ENCODE results near the gene N4BP3.
"Not testable (repeated sequence)": the region's sequence is repeated elsewhere in the genome, so short reads cannot be mapped to it uniquely, and the experiment has no call there.

The N4BP3 gene, protein sequence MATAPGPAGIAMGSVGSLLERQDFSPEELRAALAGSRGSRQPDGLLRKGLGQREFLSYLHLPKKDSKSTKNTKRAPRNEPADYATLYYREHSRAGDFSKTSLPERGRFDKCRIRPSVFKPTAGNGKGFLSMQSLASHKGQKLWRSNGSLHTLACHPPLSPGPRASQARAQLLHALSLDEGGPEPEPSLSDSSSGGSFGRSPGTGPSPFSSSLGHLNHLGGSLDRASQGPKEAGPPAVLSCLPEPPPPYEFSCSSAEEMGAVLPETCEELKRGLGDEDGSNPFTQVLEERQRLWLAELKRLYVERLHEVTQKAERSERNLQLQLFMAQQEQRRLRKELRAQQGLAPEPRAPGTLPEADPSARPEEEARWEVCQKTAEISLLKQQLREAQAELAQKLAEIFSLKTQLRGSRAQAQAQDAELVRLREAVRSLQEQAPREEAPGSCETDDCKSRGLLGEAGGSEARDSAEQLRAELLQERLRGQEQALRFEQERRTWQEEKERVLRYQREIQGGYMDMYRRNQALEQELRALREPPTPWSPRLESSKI

DNA sequence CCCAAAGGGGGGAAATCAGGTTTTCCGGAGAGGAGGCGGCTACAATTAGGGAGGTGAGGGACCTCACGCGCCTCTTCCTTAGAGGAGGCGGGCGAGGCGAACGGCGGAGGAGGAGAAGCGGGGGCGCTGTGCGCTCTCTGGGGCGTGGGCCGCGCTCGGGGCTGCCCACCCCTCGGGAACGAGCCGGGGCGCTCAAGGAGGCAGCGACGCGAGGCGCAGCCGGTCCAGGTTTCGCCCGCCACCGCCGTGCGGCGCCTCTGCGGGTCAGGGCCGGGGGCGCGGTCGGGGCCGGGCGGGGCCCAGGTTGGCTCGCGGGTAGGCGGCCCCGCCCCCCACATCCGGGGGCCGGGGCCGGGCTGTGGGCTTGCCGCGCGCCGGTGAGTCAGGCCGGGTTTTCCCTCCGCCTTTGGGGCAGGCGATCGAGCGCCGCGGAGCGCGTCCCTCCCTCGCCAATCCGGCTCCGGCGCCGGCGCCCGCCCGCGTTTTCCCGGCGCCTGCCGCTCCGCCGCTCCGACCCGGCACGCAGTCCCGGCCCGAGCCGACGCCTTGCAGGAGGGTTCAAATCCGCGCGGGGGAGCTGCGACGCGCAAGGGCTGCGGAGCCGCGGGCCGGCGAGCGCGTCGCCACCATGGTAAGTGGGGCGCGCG is at the start of gene N4BP3:
TSS of gene N4BP3 (plus strand) at position 392 of the 647 bp plus-strand sequence. CDS start 6,052 bp downstream, outside the sequence.
- DNase-seq (ENCODE audit: low spot score) = no peak

DNA sequence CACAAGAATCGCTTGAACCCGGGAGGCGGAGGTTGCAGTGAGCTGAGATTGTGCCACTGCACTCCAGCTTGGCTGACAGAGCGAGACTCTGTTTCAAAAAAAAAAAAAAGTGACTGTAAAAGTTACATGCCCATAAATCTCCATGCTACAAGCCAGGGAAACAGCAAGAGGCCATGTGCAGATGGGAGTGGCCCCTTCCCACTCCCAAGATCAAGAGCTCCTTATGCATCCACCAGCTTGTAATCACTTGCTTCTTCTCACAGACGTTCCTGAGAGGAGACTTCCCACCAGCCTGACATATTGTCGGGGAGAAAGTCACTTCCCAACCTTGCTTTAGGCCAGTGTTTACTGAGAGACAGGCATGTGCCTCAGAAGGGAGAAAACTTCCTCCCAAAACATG is 45.6 kb upstream of the N4BP3 start:
- no peak for DNase-seq (ENCODE audit: low spot score)

DNA sequence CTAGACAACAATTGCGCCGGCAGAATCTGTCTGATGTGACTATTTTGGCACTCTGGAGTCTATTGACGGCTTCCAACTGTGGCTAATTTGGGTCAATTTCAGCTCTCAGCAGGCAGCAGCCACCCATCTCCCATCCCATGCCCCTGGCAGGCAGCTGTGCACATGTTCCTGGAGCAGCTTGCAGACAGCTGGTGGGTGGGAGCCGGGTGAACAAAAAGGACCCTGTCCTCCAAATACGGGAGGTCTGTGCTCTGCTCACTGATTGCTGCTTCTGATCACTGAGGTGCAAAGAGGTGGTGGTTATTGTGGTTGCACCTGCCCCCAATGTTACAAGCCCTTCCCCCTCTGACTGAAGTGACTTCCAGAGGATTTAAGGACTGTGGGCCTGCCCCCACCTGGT is 45.0 kb upstream of the N4BP3 start:
- DNase-seq (ENCODE audit: low spot score) = no peak

DNA sequence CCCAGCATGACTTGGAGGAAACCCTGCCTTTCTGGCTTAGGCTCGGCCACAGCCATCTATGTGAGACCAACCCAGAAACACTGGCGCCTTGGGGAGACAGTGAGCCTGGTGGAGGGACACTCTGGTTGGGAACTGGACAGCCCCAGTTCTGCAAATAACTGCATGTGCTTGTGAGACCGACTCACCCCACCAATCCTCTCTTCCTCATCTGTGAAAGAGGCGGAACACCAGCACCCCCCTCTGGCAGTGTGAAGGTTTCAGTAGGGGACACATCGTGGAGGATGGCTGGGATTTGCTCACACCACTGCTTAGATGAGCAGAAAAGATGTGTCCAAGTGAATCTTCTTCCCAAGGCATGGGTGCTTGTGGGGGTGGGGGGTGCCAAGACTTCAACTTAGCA is 43.4 kb upstream of the N4BP3 start:
- DNase-seq (ENCODE audit: low spot score) = no peak

DNA sequence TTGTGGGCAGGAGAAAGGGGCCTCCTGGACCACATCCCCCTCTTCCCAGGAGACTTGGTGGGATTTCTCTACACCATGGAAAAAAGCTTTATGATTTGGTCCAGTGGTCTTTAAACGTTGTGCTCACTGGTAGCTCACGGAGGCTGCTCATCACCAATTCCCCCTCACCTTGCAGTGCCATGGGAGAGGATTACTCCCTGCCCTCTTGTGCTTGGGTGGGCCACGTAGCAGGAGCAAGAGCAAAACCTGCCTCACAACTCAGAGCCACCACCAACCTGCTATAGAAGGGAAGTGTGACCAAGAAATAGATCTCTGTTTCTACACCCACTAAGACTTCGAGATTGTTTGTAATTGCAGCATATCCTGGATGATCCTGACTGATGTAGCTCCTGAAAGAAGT is 42.2 kb upstream of the N4BP3 start:
- DNase-seq (ENCODE audit: low spot score) = no peak

DNA sequence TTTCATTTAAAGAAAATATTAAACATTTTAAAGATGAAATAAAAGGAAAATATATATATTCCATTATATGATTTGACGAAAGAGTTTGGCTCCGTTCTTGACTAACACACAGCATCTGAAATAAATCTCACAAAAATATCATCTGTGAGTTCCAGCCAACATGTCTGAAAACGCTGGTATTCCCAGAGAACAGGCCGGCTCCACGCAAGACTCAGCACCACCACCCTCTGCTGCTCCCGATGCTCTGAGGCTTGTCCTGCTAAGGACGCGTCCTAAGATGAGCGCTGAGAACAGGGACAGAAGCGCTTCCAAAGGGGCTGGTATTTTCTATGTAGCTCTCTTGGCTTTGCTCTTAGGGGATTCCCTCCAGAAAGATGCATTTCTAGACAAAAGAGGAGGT is 40.6 kb upstream of the N4BP3 start:
- DNase-seq (ENCODE audit: low spot score) = no peak

DNA sequence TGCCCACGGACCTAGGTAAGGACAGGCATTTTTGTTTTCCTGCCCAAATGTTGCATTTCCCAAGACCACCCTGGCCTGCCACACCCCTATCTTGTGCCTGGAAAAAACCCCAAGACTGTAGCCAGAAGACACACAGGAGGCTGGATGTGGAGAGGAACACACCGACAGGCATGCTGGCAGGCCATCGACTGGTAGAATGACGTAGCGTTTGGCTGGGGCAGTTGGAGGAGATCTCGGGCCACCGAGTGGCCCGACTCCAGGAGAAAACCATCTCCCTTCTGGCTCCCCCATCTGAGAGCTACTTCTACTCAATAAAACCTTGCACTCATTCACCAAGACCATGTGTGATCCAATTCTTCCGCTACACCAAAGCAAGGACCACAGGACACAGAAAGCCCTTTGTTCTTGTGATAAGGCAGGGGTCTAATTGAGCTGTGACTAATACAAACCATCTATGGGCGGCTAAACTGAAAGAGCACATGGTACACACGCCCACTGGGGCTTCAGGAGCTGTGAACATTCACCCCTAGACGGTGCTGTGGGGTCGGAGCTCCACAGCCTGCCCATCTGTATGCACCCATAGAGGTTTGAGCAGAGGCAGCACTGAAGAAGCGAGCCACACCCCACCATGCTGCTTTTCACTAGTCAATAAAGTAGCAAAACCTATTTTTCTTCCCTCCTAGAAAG is 38.9 kb upstream of the N4BP3 start:
- DNase-seq (ENCODE audit: low spot score) = no peak

DNA sequence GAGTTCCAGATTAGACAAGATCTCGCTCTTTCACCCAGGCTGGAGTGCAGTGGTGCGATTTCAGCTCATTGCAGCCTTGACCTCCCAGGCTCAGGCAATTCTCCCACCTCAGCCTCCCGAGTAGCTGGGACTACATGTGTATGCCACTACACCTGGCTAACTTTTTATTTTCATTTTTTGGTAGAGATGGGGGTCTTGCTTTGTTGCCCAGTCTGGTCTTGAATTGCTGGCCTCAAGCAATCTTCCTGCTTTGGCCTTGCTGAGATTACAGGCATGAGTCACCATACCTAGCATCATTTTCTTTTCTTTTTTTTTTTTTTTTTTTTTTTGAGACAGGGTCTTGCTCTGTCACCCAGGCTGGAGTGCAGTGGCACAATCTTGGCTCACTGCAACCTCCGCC is 36.4 kb upstream of the N4BP3 start:
- DNase-seq (ENCODE audit: low spot score) = not testable (repeated sequence)

DNA sequence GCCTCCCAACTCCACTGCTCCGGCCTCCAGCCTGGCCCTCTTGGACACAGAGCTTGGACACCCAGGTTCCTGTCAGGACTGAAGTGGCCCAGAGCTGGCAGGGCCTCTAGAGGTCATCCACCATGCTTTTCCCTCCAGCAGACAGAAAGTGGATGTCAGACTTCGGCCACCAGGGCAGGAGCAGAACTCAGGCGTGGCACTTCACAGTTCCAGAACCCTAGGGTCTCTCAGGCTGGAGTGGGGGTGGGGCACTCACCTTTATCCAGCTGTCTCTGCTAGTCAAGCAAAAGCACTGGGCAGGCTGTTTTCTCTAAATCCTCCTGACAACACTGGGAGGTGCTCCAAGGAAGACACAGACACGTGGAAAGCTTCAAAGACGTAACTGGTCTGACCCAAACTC is 35.6 kb upstream of the N4BP3 start:
- DNase-seq (ENCODE audit: low spot score) = no peak

DNA sequence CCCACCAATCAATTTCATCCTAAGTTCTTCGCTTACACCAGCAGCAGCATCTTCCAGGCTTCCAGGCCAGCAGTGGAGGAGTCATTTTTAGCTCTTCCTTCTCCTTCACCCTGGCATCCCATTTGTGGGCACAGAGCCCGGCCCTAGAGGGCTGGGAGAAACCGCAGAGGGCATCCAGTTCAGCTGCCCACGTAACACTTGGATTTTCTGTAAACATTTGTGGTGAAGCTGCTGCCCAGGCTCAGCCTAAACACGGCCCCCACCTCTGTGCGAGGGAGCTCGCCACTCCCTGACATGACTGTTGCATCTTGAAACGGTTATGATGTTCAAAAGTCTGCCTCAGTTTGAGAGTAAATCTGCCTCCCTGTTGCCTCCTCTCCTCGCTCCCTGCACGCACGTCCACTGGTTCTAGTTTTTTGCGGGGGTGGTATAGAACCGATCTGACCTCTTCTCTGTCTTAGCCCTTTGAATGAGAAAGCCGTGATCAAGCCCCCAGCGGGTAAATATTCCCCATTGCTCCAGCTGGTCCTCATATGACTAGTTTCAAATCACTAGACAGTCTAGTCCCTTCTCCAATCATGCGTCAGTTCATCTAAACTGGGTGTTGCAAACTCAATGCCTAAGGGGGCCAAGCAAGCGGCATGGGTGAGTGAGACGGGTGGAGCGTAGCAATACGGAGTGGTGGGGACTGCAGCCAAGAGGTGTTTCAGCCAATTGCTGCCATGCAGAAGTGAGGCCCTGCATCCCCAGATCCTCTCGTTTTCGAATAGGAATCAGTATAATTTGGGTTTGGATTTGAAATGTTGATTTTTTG is 34.9 kb upstream of the N4BP3 start:
- no peak for DNase-seq (ENCODE audit: low spot score)

DNA sequence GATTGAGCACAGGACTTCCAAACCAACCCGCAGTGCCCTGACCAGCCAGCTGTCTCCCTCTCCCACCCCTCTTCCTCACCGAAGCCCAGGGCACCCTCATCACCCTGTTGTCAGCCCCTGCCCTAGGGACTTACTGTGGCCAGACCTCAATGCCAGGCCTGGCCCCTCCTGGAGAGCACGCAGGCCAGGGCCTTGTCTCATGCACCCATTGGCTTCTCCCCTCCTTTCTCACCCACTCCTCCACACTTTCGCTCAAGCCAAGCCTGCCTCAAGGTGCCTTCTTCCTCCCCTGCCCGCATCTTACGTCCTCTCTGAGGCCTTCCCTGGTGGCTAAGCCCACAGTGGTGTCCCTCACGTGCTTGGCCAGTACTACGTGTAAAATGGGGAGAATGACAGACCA is 33.3 kb upstream of the N4BP3 start:
- DNase-seq (ENCODE audit: low spot score) = no peak

DNA sequence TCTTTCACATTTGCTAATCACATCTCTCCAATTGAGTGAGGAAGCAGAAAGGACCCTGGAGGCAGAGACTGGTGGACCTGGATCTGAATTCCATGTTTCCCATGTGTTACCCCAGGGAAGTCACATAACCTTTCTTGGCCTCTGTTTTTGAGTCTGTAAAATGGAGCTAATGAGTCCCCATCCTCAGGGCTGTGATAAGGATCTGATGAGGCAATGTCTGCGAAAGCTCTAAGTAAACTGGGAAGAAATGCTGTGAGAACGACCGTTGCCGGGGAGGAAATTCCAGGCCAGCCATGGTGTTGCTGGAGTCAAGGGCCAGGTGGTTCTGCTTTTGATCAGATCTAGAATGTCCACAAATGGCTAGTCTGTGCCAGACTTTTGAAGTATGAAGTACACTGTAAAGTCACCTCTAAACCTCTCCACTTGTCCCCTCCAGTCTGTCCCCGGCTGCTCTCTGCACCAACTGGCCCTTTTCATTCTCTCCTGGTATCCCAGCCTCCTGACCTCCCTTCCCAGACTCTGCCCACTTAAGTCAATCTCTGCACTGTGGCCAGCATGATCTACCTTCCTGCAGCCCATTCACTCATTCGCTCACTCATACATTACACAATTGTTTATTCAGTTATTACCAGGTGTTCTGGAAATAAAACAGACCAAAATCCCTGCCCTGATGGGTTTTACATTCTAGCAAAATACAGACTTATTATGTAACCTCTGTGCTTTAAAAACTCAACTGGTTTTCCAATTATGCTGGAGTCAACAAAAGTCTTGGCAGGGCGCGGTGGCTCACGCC is 32.5 kb upstream of the N4BP3 start:
- no peak for DNase-seq (ENCODE audit: low spot score)

DNA sequence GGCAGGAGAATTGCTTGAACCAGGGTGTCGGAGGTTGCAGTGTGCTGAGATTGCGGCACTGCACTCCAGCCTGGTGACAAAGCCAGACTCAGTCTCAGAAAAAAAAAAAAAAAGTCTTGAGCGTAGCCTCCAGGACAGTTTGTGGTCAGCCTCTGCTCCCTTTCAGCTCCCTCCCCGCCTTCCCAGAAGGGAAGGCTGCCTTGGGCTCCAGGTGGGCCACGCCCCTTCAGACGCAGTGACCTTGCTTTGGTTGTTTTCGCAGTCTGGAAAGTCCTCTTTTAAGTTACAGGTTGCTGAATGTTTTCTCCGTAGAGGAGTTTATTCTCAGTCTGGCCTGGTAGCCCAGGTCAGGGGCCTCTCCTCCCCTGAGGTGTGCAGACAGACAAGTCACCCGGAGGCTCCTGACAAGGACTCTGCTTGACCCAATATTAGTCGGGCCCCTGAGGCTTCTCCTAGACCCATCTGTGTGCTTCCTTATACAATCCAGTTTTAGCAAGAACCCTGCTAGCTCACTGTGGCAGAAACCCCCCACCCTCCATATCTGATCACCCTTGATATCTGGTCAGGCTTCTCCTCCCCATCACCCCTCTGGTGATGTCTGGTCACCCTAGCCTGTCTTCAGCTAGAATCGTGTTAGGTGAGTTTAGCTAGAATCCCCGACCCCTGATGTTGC is 31.6 kb upstream of the N4BP3 start:
- no peak for DNase-seq (ENCODE audit: low spot score)

DNA sequence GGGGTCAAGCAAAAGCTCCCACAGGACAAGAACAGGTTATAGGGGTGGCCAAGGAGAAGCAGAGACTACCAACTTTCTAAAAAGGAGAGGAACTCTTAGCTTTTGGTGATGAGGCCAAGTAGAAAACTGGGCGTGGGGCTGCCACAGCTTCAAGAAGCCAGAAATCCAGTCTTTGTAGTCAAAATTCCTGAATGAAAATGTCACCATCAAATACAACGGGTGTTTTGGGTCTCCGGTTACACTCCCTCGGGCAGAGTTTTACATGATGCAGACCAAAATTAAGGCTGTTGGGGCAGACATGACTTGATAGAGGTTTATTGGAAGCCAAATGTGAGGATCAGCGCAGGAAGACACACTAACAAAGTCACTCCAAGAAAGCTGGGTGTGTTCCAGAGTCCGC is 29.4 kb upstream of the N4BP3 start:
- DNase-seq (ENCODE audit: low spot score) = no peak

DNA sequence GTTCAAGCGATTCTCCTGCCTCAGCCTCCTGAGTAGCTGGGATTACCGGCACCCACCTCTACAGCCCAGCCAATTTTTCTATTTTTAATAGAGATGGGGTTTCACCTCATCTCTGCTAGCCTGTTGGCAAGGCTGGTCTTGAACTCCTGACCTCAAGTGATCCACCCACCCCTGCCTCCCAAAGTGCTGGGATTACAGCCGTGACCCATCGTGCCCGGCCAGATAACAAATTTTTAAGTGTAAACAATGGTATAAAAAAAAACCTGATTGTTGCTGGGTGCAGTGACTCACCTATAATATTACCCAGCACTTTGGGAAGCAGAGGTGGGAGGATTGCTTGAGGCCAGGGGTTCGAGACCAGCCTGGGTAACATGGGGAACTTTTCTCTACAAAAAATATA is 28.0 kb upstream of the N4BP3 start:
- no peak for DNase-seq (ENCODE audit: low spot score)

DNA sequence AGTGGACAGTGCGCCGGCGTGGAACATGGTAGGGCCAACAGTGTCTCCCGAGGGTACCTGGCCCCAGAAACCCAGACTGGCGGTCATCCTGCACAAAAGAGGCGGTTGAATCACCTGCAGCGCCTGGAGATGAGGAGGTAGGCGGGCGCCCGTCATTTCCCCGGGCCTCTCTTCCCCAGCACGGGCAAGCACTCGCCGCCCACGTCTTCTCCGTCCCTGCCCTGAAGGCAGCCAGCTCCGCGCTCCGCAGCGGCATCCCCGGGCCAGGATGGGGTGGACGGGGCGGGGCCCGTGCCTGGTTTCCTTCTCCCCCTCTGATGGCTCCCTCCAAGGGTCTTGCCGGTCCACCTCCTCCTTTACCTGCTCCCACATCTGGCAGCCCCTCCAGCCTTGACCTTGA is 27.1 kb upstream of the N4BP3 start:
- DNase-seq (ENCODE audit: low spot score) = no peak

DNA sequence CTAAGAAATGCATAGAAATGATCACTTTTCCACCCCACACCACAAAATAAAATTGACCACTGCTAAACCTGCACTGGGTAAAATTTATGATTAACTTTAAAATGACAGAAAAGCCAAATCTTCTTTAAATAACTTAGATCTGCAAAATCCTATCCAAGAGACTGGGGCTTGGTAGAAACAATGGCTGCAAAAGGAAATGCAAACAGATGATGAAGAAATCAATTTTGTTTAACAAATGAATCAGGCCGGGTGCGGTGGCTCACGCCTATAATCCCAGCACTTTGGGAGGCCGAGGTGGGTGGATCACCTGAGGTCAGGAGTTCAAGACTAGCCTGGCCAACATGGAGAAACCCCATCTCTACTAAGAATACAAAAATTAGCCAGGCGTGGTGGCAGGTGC is 26.1 kb upstream of the N4BP3 start:
- not testable (repeated sequence) for DNase-seq (ENCODE audit: low spot score)

DNA sequence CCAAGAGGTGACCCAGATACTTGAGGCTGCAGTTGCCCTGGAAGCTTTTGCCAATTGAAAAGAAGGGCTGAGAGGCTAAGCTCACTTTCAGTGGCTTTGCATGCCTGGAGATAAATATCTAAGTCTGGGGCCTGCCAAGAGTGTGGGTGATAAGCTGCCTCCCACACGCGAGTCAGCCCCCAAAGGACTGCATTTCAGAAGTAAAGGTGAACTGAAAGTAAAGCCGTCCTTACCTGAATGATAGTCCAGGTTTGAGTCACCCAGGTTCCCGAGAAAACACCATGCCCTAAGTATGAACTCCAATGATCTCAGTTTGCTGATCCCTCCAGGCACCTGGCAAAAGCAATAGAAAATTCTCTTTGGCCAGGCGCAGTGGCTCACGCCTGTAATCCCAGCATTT is 22.5 kb upstream of the N4BP3 start:
- DNase-seq (ENCODE audit: low spot score) = no peak

DNA sequence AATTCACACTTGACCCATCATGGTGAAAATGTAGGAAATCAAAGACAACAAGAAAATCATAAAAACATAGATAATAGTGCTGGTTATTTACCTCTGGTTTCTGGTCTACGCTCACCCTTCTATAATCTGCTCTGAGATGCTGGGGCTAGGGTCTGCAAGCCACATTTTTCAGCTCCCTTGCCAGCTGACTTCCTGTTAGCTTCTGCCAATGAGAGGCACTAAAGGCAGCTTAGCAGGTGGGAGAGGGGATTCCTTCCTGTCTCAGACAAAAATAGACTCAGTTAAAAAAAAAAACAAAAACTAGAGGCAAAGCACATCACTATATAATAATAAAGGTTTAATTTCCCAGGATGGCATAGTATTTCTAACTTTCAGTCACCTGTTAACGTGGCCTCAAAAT is 20.2 kb upstream of the N4BP3 start:
- no peak for DNase-seq (ENCODE audit: low spot score)

DNA sequence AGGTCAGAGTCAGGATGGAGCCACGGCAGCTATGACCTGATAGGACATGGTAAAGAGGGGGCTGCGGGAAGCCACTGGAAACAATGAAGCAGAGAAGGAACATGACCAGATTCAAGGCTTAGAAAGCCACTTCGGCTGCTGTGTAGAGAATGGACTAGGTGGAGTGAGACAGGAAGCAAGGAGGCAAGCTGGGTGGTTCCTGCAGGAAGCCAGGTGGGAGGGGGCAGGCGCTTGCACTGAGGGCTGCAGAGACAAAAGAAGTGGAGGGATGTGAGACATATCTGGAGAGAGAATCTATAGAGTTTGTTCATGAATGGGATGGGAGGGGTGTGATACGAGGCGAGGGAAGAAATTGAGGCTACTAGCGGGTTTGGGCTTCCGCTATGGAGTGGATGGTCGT is 19.0 kb upstream of the N4BP3 start:
- no peak for DNase-seq (ENCODE audit: low spot score)

DNA sequence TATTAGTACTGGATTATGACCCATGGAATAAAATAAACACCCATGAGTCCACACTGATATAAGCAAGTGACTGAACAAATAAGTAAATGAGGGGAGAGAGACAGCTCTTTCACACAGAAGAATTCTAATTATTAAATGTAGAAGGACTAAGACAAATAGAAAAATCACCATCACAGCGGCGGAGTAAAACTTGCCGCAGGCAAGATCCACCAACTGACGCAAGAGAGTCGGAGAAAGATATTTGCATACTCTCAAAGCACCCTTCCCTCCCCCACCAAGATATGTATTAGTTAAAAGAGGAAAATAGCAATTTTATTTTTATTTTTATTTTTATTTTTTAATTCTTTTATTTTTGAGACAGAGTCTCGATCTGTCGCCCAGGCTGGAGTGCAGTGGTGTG is 14.6 kb upstream of the N4BP3 start:
- DNase-seq (ENCODE audit: low spot score) = no peak
